ENCODE results near the gene HIVEP1.
"Not testable (repeated sequence)": the region's sequence is repeated elsewhere in the genome, so short reads cannot be mapped to it uniquely, and the experiment has no call there.

HIVEP1 gene

GRCh38 chr6:12102350-12102749 is 90.2 kb downstream of the HIVEP1 start:
- in situ Hi-C loops (cut with MboI; ENCODE audit: low pct_unique_long_range_greater_than_20kb, low sequenced_read_pairs, unreplicated experiment): no loop called here
- no peak for DNase-seq (ENCODE audit: low spot score)
- no peak for TF ChIP-seq CTCF (IDR thresholded peaks at IDR 0.05; ENCODE audit: extremely low read depth, insufficient read depth, missing control alignments)

- in situ Hi-C loops (cut with MboI; ENCODE audit: low pct_unique_long_range_greater_than_20kb, low sequenced_read_pairs, unreplicated experiment): no loop called here
- TF ChIP-seq CTCF (IDR thresholded peaks at IDR 0.05; ENCODE audit: extremely low read depth, insufficient read depth, missing control alignments): no peak
- DNase-seq (ENCODE audit: low spot score): no peak
These were observed 91.0 kb downstream of the HIVEP1 start for GRCh38 chr6:12103158-12103557.

GRCh38 chr6:12105271-12105670 is 93.2 kb downstream of the HIVEP1 start:
- in situ Hi-C loops (cut with MboI; ENCODE audit: low pct_unique_long_range_greater_than_20kb, low sequenced_read_pairs, unreplicated experiment): no loop called here
- no peak for TF ChIP-seq CTCF (IDR thresholded peaks at IDR 0.05; ENCODE audit: extremely low read depth, insufficient read depth, missing control alignments)
- DNase-seq (ENCODE audit: low spot score): no peak

- in situ Hi-C loops (cut with MboI; ENCODE audit: low pct_unique_long_range_greater_than_20kb, low sequenced_read_pairs, unreplicated experiment); DNase-seq (ENCODE audit: low spot score): not testable (repeated sequence)
These were observed 96.3 kb downstream of the HIVEP1 start for GRCh38 chr6:12108376-12108775.

GRCh38 chr6:12110523-12111362 is 98.6 kb downstream of the HIVEP1 start:
- TF ChIP-seq CTCF (IDR thresholded peaks at IDR 0.05; ENCODE audit: extremely low read depth, insufficient read depth, missing control alignments): no peak
- in situ Hi-C loops (cut with MboI; ENCODE audit: low pct_unique_long_range_greater_than_20kb, low sequenced_read_pairs, unreplicated experiment): no loop called here
- no peak for DNase-seq (ENCODE audit: low spot score)

- no peak for DNase-seq (ENCODE audit: low spot score)
- in situ Hi-C loops (cut with MboI; ENCODE audit: low pct_unique_long_range_greater_than_20kb, low sequenced_read_pairs, unreplicated experiment): no loop called here
- TF ChIP-seq CTCF (IDR thresholded peaks at IDR 0.05; ENCODE audit: extremely low read depth, insufficient read depth, missing control alignments): no peak
These were observed 99.2 kb downstream of the HIVEP1 start for GRCh38 chr6:12111363-12111670.

GRCh38 chr6:12112540-12113189 is 100.6 kb downstream of the HIVEP1 start:
- DNase-seq (ENCODE audit: low spot score): no peak
- no peak for TF ChIP-seq CTCF (IDR thresholded peaks at IDR 0.05; ENCODE audit: extremely low read depth, insufficient read depth, missing control alignments)
- in situ Hi-C loops (cut with MboI; ENCODE audit: low pct_unique_long_range_greater_than_20kb, low sequenced_read_pairs, unreplicated experiment): no loop called here

All from GM13977 (cell line).